ENCODE results near the gene VAV2.
"Not testable (repeated sequence)": the region's sequence is repeated elsewhere in the genome, so short reads cannot be mapped to it uniquely, and the experiment has no call there.

Gene VAV2

DNA sequence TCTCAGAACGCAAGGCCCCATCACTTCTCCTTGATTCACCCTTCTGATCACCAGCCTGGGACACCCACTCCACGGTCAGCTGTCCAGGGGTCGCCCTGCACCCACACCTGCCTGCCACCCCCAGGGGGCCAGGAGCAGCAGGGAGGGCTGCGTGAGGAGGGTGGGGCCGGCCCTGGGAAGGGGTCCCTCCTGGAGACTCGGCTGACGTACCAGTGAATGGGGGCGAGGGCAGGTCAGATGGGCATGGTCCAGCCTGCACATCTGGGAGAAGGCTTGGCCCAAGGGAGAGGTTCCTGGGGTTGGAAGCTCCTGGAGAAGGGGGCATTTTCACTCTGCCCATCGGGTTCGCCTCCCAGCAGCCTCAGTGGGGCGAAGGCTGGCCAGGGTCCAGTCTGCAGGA is 232.2 kb downstream of the VAV2 start:
- no peak for DNase-seq

DNA sequence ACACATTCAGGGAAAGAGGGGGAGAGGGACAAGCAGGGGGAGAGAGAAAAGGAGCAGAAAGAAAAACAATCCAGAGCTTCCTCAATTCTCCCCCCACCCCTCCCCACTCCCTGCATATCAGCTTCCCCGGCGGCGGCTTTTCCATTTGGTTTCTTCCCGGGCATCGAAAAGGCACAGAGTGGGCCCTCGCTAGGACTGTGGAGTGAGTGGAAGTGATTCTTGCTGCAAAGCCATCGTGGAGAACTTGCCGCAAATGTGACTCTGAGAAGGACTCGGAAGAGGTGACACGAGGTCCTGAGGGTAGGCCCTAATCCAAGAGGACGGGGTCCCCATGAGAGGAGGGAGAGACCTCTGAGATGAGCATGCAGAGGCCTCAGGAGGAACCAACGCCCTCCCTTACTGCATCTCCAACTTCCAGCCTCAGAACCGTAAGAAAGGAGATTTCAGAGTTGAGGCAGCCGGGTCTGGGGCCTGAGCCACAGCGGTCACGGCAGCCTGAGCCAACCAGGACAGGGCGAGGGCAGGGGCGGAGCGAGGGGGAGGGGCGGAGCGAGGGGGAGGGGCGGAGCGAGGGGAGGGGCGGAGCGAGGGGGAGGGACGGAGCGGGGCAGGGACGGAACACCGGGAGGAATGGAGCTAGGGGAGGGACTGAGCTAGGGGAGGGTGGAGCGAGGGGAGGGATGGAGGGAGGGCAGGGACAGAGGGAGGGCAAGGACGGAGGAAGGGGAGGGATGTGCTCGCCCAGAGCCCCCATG is 232.8 kb downstream of the VAV2 start:
- no peak for DNase-seq

DNA sequence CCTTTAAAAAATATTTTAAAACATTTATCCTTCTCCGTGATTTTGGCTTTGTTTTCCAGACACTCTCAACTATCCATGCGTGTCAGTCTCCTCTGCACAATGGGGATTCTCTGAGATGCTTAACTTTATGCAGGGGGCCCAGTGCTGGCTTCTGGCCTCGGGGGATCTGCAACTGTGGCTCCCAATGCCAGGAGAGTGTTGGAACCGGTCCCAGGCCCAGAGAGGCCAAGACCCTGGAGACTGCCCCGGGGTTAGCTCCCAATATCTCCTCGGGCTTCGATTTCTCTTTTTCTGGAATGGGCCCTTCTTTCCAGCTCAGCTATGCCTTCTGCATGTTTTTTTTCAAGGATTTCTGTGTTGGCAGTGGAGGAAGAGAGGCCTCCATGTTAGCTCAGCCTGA is 233.9 kb downstream of the VAV2 start:
- no peak for DNase-seq

DNA sequence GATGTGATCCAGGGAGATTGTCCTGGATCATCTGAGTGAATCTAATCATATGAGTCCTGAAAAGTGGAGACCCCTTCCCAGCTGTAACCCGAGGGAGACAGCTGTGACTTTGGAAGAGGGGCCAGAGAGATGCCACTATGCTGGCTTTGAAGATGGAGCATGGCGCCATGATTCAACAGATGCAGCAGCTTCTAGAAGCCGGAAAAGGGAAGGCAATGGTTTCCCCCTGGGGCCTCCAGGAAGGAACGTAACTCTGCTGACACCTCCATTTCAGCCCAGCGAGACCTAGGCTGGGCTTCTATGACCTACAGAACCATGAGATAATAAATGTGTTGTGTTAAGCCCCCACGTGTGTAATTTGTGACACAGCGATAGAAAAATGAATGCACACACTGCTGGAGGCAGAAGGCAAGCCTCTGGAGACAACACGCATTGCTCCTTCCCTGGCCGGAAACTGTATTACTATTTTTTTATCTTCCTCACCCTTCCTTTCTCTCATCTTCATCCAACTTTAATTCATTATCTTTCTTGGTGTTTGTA is 237.4 kb downstream of the VAV2 start:
- DNase-seq: no peak

DNA sequence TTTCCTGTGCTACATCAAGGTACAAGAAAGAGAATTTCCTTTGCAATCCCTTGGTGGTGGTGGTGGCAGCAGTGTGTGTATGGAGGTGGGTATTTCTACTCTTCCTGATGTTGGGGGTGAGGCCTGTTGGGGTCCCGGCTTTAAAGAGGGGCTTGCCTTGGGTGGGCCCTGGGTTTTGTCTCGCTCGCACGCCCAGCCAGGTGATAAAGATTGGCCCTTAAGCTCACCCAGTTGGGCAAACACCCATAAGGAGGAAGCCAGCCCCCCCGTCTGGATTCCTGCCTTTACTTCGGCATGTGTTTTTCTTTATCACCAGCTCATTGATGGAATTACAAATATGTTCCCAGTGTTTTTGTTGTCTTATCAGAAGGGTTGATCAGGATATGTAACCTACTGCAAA is 237.9 kb downstream of the VAV2 start:
- no peak for DNase-seq

DNA sequence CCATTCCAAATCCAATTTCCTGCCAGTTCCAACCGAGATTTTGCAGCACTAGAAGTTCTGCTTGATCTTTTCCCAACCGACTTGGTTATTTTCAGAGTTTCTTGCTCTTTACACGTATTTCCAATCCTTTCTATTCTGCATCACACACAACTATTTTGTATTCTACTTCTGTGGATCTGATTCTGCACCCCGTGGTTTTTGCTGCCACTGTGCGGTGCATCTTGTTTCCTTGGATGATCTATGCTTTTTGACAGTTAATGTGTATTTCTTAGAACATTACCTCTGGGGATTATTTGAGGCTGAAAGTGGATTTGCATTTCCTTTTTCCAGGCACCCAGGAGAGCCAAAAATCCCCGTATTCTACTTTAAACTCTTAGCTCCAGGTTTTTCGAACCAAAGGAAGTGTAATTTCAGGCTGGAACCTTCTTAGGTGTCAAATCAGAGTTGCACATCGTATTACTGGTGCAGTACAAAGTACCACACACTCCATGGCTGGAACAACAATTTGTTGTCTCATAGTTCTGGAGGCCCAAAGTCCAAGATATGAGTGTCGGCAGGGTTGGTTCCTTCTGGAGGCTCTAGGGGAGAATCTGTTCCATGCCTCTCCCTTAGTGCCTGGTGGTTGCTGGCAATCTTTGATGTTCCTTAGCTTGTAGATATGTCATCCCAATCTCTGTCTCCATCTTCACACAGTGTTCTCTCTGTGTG is 239.2 kb downstream of the VAV2 start:
- DNase-seq: no peak

DNA sequence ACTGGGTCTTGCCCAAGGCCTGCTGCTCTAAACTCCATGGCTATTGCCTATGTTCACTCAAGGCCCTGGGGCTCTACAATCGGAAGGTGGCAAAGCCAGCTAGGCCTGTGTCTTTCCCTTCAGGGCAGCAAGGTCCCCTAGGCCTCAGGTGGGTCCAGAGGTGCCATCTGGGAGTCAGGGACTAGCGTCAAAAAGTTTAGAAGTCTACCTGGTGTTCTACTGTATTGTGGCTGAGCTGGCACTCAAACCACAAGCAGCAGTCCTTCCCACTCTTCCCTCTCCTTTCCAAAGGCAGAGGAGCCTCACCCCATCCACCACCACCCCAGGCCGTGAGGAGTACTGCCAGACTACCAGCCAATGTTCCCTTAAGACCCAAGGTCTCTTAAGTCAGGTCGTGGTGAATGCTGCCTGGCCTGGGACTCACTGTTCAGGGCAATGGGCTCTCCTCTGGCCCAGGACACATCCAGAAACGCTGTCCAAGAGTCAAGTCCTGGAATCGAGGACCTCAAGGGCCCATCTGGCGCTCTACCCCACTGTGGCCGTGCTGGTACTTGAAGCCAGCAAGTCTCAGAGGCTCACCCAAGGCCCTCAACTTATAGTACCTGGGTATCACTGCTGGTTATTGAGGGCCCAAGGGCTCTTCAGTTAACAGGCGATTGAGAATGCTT is 241.0 kb downstream of the VAV2 start:
- no peak for DNase-seq

DNA sequence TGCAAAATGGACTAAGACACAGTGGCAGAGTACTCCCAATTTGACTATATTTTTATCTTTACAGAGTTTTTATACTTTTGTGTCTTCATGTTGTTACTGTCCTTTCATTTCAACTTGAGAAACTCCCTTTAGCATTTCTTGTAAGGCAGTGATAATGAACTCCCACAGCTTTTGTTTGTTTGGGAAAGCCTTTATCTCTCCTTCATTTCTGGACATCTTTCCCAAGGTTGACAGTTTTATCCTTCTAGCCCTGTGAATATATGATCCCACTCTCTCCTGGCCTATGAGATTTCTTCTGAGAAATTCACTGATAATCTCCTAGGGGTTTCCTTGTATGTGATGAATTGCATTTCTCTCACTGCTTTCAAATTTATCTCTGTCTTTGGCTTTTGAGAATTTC is 244.8 kb downstream of the VAV2 start:
- no peak for DNase-seq

DNA sequence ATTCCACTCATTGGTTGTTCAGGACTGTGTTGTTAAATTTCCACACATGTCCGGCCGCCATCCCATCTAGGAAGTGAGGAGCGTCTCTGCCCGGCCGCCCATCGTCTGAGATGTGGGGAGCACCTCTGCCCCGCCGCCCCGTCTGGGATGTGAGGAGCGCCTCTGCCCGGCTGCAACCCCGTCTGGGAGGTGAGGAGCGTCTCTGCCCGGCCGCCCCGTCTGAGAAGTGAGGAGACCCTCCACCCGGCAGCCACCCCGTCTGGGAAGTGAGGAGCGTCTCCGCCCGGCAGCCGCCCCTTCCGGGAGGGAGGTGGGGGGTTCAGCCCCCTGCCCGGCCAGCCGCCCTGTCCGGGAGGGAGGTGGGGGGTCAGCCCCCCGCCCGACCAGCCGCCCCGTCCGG is 247.6 kb downstream of the VAV2 start:
- not testable (repeated sequence) for DNase-seq

DNA sequence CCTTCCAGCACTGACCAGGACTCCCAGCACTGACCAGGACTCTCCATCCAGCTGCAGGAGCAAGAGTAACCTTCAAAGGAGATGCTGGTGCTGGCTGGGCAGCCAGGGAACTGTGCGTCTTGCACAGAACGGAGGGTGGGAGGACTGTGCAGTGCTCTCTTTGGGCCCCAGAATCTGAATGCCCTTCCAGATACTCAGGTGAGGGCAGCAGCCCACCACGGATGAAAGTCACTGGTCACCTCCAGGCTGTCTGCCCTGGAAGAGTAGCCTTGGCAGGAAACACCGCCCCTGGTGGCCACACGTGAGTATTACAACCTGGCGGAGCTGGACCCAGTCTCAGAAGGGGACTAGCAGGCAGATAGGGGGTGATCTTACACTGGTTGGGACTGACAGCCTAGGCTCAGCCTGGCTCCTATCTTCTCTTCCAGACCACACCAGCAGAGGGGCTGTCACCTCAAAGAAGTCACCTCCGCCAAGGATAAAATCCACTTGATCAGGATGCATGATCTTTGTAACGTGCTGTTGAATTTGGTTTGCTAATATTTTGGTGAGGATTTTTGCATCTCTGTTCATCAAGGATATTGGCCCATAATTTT is 249.2 kb downstream of the VAV2 start:
- peak; percentile 77 for DNase-seq

DNA sequence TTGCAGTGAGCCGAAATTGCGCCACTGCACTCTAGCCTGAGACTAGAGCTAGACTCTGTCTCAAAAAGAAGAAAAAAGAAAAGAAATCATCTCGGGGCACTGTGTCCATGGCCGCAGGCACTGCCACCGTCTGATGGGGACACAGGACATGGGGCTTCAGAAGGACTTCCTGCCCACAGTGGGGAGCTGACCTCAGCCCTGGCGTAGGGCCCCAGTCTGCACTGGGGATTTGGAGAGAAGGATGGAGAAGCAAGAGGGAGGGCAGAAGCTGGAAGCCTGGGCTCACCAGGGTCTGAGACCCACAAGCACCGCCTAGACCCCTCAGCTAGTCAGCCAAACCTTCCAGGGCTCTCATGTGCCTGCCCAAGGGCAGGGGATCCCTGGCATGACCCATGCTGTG is 249.9 kb downstream of the VAV2 start:
- DNase-seq: no peak

DNA sequence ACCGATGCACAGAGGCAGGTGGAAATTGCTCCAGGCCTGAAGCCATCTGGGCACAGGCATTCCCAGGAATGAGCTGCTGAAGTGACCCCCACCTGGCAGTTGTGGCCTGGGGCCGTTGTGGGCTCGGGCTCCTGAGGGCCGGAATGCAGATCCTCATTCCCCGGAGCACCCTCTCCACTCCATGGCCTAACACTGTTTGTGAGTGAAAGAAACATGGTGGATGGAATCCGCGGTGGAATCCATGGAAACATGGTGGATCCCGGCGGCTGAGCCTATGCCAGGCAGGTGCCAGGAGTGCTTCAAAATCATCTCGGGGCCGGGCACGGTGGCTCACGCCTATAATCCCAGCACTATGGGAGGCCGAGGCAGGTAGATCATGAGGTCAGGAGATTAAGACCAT is 250.4 kb downstream of the VAV2 start:
- no peak for DNase-seq

DNA sequence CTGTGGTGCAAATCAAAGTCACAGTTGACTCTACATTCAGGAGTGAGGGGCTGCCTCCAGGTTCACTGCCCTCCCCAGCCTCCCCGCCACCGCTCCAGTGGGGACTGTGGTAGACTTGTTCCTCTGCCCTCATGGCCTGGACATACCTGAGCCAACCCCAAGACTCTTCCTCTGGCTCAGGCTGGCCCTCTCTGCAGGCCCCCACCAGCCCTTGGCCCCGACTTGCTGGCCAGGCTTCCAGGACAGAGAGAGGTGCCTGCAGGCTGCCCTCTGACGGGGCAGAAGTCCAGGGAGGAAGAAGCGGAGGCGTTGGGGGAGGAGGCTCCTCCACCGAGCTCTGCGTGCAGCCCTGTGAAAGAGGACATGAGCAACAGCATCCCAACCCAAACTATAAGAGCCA is 251.2 kb downstream of the VAV2 start:
- no peak for DNase-seq

DNA sequence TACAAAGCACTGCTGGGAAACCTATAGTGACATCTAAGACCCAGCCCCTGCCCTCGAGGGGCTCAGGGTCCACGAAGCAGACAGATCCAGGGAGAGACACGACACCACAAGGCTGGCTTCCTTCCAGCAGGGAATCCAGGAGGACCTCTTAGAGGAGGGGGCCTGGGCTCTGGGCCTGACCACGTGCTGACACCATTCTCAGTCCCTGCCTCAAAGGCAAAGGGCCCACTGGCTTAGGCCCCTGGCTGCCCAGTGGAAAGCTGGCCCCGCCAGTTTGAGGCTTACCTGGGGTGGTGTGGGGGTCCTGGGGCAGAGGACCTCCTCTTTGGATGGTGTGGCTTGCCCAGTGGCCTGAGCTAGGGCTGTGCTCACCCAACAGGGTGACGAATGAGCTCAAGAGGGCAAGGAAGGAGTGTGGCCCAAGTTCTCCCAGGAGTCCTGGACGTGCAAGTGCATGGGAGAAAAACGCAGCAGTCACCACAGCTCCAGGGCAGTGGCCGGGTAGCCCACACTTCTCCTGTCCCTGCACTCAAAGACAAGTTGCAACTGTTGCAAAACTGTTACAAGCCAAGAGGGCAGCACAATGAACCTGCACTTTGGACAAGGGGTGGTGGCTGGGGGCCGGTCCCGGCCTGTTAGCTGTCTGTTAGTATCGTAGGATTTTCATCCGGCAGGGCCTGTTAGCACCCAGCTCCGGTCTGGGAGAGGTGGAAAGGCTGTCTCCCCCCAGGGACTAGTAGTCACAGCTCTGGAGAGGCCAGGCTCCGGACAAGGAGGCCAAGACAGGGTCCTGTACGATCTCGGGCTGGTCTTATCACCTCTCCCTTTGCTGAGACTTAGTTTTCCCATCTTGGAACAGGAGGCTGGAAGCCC is 252.5 kb downstream of the VAV2 start:
- no peak for DNase-seq

DNA sequence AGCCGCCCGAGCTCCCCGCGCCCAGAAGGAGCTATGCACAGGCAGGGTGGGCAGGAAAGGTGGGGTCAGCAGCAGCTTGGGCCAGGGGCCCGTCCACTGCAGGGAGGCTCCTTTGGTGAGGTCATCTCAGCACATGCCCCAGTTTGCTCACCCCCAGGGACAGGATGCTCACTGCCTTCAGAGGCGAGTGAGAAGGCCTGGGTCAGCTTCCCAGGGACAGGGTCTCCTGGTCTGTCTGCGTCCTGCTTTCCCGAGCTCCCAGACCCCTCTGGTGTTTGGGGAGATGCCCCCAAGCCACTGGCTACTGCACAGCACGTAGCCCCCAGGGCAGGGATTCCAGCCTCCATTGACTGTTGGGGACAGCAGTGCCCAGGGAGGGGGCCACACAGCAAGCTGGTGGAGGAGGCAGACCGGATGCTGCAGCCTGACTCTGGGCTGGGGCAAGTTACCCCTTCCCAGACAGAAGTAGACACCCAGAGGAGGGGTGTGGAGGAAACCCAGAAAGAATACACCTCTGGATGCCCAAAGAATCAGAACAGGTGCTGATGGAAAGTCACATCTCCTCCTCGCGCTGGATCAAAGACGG is 253.4 kb downstream of the VAV2 start:
- DNase-seq: no peak

DNA sequence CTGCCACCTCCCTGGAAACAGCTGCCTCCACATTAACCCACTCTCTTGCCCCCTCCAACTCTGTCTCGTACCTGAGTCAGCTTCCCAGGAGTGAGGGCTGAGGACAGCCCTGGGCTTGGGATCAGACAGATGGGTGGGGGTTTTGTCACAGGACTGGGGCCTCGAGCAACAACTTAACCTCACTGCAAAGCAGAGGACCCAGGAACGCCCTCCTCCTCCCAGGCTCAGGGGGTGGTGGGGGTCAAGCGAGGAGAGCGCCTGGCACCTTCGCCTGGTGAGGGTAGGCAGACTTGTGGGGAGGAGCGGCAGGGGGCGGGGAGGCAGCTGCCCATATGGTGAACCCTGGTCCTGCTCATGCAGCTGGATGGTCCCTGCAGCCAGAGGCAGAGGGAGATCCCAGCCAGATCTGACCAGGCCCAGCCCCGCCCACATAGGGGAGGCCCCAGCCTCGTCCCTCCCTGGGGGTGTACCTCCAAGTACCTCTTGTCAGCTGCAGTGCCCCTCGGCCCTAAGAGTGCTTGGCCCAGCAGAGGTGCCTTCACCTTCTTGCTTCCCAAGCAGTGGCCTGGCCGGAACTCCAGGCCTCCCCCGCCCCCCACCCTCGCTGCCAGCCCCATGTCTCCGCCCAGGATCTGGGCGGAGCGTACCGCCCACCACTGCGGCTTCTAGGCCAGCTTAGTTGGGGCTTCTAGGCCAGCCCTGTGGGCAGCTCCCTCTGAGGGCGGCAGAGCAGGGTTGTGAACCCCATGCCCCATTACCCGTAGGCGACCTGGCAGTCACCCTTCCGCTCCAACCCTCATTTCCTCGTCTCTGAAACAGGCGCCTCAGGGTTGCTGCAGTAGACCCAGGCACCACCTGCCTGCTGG is 254.1 kb downstream of the VAV2 start, which contains the start of gene SARDH:
Gene SARDH, minus strand, starts transcription at position 579 of the 866 bp plus-strand sequence. CDS start 4,179 bp downstream, outside the sequence.
- DNase-seq: peak; percentile 44

DNA sequence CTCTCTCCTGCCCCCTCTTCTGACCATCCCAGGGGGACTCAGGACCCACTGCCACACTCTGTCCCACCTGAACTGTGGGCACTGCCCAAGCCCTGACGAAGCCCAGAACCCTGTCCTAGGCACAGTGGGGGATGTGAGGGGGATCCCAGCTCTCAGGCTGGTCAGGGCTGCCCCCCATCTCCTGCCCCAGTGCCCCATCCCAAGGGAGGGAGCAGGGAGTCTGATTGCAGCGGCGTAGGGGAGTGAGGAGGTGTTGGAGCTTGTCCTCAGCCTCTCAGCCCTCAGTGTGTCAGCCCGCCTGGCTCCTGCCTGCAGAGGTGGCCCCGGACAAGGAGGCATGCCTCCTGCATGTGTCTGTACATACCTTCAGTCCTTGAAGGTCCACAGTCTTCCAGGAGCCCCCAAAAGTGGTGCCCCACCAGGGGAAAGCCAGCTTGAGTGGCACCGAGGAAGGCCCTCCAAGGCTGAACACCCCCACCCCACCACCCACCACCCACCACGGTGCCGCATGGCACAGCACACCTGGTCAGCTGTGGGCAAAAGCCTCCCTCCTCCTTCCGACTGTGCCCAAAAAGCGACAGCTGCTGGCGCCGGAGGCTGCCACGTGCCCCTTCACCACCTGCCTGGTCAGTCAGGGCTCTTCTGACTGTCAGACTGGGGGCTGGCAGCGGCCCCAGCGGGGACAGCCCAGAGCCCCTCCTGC is 254.9 kb downstream of the VAV2 start:
- DNase-seq: no peak

DNA sequence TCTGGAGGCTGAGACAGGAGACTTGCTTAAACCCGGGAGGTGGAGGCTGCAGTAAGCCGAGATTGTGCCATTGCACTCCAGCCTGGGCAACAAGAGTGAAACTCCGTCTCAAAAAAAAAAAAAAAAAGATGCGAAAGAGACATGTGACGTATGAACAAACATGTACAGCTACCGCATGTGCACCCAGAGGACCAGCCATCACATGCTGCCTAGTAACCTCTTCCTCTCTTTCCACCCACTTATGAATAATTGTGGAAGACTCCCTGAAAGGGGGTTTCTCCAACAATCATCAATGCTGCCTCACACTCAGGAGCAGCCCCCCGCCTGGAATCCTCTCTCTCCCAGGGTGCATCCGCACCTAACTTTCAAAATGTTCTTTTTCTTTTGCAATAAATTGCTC is 256.2 kb downstream of the VAV2 start:
- no peak for DNase-seq

DNA sequence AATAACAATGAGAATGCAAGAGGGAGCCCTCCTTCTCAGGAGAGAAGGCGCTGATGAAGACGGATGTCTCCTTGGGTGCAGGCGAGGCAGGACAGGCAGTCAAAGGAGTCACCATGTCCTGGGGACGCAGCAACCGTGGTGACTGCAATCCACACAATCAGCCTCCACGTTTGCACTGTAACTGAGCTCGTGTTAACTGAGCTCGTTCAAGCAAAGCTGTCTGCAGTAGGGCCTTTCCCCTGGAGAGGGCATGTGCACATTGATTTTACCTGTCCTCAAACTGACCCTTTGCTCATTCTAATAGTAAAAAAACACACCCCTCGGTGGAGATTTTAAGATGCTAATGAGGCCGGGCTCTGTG is 256.7 kb downstream of the VAV2 start:
- no peak for DNase-seq
